Femur (tissue), 1 donor: ENCODE measurements around the gene OR9Q2.
"Not testable (repeated sequence)": the region's sequence is repeated elsewhere in the genome, so short reads cannot be mapped to it uniquely, and the experiment has no call there.

Experiments used
- DNase-seq: peaks from one replicate; pipeline ENCODE4 v3.0.0-alpha.2; 2017

OR9Q2 gene, protein sequence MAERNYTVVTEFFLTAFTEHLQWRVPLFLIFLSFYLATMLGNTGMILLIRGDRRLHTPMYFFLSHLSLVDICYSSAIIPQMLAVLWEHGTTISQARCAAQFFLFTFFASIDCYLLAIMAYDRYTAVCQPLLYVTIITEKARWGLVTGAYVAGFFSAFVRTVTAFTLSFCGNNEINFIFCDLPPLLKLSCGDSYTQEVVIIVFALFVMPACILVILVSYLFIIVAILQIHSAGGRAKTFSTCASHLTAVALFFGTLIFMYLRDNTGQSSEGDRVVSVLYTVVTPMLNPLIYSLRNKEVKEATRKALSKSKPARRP

DNA sequence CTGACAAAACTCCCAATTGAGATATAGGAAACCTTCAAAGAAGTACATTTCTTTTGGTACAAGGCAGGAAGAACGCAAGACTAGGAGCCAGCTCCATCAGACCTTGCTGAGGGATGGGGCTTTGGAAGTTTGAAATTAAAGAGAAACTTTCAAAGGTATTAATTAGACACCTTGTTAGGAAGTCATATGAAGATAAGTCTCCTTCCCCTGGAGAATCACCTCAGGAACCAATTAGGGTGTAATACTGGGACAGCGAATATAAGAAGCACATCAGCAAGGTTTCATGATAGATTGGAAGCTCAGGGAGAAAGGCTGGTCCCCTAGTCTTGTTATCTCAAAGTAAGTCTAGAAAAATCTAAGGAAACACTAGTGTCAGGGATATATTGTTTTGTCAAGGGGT lies at the start of gene OR9Q2:
OR9Q2 (plus strand) TSS at position 301 of the 400 bp plus-strand sequence. CDS start 1,421 bp downstream, outside the sequence.
- no peak for DNase-seq

DNA sequence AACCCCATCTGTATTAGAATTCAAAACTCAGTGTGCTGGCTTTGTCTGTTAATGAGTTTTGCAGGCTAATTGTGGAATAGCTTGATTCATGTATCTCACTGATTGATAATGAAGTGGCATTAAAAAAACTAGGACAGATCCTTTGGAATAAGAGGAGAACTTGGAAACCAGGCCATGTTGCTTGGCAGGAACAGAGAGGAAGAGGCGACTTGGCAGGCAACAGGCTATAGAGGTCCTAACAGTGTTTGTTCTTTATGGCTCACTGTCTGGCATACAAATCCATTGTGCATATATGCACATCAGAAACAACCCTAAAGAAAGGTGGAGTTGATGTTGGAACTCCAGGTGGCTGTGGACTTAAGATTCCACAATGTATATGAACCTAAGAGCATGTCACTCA lies 46.1 kb upstream of the OR9Q2 start:
- DNase-seq = no peak

DNA sequence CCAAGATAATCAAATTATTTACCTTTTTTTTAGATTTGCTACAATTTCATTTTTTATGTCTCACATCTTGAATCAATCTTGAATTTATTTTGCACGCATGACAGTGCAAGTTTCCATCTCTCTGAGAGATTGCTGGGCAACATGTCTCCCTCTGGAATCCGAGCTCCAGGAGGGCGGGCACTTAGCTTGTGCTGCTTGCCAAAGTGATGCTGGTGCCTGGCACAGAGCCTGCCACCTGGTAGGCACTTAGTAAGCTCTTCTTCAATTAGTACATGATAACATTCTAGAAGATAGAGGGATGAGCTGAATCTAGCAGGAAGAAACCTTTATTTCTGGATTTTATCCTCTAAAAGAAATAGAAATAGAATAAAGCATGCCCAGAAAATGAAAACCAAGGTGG lies 36.1 kb upstream of the OR9Q2 start:
- no peak for DNase-seq

DNA sequence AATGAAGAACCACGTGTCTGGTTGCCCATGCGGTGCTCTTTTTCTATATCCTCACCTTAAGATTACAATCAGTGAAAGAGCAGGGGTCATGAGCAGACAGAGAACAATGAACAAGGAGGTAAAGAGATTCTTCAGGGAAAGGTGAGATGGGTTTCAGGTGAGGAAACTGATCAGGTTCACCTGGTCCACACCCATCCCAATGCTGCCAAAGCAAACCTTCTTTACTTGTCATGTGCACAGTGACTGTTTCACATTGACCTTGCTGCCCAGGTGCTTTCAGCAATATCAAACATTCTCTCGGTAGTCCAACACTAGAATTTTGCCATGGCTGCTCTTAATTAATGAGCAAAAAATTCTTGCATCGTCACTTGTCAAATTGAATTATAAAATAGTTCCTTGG lies 24.5 kb upstream of the OR9Q2 start:
- no peak for DNase-seq

DNA sequence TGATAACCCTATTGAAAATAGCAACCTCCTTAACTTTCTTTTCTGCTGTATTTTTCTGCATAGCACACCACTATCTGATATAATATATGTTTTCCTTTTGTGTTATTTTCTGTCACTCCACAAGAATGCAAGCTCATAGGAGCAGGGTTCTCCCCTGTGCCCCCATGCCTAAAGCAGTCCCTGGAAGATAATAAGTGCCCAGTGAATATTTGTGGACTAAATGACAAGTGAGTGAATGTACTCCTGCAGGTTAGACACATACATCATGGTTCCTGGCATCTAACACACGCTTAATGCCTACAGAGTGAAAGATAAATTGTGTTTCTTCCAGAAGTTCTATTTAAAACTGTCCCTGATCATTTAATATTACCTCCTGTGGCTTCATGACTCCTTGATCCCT lies 23.9 kb upstream of the OR9Q2 start:
- no peak for DNase-seq

DNA sequence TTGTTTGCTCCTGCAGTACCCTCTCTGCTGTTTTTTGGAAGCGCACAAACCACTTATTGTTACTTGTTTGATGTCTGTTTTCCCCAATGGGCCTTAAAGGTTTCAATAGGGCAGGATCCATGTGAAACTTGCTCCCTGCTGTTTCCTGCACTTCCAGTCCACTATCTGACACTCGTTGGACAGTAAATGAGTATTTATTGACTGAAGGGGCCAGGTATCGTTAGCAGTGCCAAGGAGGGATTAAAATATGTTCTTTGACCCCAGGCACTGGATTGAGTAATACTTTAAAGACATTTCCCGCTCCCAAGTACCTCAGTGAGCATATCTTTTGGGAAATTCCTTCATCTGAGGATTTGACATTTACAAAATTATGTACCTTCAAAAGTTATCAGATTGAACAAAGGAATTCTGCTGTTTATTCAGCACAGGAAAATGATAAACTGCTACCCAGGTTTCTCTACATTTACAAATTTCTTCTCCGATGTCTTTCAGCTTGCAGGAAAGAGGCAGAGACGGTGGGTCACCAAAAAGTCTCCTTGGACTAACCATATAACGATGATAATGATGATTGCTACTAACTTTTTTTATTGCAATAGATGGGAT lies 23.3 kb upstream of the OR9Q2 start:
- DNase-seq = no peak

DNA sequence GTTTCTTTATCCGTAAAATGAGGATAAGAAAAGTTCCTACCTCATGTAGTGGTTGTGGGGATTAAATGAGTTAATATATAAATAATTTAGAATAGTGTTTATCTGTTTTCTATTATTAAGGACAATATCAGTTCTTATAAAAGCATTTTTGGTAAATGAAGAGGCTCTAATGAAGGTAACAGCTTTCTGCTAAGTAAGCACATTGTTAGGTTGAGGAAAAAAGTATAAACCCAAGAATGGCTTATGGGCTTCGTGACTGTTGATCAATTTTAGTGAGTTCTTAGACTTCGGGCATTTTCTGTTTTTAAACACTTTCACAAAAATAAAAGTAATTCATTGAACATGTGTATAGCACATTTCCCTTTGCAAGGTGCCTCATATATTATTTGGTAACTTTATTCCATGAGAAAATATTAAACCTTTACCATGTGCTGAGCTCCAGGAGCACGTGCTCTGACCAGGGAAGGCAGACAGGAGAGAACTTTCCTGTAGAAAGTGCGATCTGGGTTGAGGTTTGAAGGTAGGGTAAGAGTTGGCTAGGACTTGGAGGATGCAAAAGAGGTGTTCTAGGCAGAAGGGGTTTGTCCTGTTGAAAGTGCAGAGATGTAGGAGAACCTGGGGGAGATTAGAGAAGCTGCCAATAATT lies 11.3 kb upstream of the OR9Q2 start:
- no peak for DNase-seq

DNA sequence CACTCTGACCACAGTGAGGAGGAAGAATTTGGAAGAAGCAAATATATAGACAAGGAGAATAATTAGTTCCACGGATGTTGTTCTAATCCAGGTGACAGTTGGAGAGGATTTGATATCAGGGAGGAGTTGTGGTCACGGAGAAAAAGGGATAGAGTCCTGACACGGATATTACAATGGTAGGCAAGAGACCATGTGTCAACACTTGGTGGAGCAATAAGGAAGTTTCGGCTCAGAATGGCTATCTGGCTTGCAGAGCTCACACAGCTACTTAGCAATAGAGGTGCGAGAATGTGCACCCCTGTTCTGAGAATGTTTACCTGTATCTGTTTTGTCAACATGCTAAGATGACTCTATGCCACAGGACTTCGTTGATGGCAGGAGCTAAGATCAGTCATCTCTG lies 10.4 kb upstream of the OR9Q2 start:
- DNase-seq = no peak

DNA sequence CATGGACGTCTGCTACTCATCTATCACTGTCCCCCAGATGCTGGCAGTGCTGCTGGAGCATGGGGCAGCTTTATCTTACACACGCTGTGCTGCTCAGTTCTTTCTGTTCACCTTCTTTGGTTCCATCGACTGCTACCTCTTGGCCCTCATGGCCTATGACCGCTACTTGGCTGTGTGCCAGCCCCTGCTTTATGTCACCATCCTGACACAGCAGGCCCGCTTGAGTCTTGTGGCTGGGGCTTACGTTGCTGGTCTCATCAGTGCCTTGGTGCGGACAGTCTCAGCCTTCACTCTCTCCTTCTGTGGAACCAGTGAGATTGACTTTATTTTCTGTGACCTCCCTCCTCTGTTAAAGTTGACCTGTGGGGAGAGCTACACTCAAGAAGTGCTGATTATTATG lies 9.2 kb upstream of the OR9Q2 start:
- DNase-seq = no peak

DNA sequence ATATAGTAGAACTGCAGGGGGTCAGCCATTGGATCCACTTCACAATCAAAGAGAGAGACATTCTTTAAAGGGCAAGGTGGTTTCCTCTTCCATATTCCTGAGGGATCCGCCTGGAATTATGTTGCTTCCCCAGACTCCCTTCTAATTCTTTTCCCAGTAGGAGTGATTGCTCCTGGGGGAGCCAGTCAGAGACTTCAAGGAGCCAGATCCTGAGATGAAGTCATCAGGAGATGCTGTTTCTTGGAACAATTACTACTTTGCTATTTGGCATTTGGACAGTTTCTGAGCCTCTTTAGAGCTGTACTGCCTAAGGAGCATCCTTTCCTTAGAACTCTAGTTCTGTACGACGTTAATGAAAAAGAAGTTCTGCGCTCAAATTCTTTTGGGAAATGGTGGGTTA lies 1.9 kb upstream of the OR9Q2 start:
- no peak for DNase-seq

DNA sequence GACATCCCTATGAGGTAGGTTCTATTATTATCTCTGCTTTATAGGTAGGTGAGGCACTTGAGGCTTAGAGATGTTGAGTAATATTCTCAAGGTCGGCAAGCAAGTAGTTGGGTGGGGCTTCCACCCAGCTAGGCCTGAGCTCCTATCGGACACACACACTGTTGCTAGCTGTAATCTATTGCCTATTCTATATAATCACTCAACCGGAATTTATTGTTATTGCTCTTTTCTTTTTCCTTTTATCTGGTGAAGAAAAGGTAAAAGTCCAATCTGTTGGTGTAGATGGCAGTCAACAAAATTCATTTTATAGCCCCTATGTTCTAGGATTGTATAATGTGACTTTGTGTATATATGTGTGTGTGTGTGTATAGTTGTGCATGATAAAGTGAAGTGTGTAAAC lies 3.4 kb downstream of the OR9Q2 start:
- DNase-seq = no peak

DNA sequence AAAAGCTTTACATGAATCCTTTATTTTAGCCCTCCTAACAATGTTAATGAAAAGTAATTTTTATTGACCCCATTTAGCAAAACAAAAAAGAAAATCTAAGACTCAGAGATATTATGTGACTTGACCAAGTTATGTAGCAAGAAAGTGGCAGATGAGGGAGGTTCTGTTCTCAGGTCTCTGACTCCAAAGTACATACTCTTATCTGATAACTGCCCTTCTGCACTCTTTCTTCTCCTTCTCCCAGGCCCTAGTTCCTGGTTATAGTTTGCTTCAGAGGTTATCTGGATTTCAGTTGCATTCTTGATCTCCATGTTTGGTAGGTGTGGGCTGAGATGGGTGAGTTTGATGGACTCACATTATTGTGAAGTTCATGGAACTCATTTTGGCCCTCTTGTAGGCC lies 4.5 kb downstream of the OR9Q2 start:
- DNase-seq = no peak

DNA sequence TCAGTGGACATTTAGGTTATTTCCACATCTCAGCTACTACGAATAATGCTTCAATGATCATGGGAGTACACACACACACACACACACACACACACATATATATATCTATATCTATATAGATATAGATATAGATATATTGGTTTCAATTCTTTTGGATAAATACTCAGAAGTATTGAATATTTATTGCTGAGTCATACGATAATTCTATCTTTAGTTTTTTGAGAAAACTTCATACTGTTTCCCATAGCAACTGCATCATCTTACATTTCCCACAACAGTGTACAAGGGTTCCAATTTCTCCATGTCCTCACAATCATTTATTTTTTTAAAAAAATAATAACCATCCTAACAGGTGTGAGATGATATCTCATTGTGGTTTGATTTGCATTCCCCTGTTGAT lies 7.1 kb downstream of the OR9Q2 start:
- DNase-seq = no peak

DNA sequence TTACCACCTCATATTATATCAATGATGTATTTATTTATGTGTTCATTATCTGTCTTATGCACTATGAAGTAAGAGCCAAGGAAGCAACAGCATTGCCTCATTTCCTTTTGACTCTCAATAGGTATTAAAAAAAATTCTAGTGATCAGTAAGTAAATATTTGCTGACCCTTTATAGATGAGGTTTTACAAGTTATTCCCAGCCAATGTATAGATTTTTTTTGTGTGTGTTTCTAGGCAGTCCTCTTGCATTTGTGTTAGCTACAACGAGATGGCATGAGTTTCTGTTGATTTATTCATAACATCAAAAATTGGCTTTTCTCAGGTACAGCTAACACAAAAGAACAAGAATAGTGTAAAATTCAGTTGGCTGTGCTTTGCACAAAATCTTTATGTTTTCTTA lies 10.4 kb downstream of the OR9Q2 start:
- DNase-seq = no peak

DNA sequence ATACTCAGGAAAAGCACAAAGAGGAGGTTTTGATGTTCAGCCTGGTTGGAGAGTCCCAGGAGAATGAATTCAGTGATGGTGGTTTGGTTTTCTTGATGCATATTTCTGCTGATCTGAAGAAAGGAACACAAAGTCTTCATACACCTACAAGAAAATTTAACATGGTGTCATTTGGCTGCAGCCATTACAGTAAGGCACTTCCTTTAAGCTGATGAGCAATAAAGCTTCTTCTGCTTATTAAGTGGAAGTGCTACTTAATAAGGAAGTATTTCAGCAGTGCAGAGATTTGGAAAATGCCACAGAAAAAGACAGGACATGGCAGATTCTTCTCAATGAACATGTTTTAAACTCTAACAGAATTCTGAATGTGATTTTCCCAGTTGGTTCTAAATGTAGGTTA lies 15.2 kb downstream of the OR9Q2 start, which contains the start of gene OR1S2:
OR1S2 (minus strand) TSS at position 101 of the 400 bp plus-strand sequence; CDS start at position 101, 0 bp downstream.
- DNase-seq = no peak

DNA sequence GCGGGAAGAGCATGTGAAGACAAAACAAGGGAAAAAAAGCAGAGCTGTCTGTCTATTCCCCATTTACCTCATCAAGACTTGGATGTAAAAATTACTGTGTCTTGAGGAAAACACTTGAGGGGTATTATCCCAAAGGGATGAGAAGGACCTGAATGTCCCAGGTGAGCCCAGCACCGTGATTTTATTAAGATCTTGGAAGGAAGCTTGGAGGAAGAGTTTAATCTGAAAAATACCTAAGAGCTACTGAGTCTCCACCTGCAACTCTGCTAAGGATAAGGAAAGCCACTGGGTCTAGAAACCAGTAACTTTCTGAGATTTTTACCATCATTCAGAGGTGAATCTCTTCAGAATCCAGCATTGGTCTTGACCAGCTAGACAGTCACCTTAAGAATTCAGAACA lies 23.6 kb downstream of the OR9Q2 start, which contains the start of gene OR1S1:
OR1S1 (plus strand) TSS at position 301 of the 400 bp plus-strand sequence.
- DNase-seq = not testable (repeated sequence)

DNA sequence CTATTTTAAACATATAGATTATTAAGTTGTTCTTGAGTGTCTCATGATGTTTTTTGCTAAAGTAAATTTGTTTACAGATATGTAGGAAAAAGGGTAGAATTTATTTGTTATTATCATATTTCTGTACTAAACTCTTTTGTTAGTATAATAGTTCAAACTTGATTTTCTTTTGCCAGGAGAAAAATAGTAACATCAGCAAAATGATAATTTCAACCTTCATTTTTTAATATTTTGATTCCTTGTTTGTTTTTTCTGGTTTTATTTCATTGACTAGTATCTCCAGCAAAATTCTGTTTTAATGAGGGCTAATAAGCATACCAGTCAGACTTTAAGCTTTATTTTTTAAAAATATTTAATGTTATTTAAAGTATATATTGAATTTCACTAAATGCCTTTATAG lies 27.6 kb downstream of the OR9Q2 start:
- no peak for DNase-seq

DNA sequence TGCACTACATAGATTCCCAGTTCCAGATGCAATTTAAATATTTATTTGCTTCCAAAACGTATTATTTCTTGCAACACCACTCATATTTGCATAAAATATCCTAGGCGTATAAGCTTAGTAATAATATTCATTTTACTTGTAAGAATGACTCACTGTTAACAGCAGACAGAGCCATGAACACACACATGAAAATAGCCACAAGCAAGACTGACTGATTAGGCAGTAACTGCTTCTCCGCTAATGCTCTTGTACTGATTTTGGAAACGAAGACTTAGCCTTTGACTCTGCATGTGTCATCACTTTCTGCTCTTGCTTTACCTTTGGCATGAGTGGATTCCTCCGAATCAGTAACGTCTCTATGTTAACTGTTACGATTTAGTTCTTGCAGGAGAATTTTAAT lies 33.9 kb downstream of the OR9Q2 start:
- no peak for DNase-seq

DNA sequence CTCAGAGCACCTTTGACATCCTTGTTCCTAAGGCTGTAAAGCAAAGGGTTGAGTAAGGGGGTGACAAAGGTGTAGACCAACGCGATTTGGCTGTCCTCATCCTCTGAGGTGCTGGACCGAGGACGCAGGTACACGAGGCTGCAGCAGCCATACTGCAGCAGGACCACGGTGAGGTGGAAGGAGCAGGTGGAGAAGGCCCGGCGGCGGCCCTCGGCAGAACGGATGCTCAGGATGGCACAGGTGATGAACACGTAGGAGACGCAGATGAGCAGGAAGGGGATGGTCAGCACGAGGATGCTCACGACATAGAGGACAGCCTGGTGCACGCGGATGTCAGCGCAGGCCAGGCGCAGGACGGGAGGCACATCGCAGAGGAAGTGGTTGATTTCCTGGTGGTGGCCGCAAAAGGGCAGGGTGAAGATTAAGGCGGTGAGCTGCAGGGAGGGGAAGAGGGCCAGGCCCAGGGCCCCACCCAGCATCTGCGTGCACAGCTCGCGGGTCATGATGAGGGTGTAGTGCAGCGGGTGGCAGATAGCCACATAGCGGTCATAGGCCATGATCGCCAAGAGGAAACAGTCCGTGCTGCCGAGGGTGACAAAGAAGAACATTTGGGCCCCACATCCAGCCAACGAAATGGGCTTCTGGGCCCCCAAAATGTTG lies 39.2 kb downstream of the OR9Q2 start:
- DNase-seq = no peak
